NCI-H2227 treated with DMSO at 0.1 percent for 48 hours (cell line): ENCODE results near the gene CFAP46.

Experiments
- DNase-seq: peaks from one replicate; lab custom pipeline; 2025; lab: John Stamatoyannopoulos, UW

CFAP46 gene

GRCh38 chr10:132880128-132880981 lies 62.0 kb downstream of the CFAP46 start:
- no peak for DNase-seq

GRCh38 chr10:132879408-132880127 lies 62.8 kb downstream of the CFAP46 start:
- no peak for DNase-seq

- no peak for DNase-seq
Measured at GRCh38 chr10:132878730-132879407, 63.5 kb downstream of the CFAP46 start.

- DNase-seq = no peak
Measured at GRCh38 chr10:132878091-132878729, 64.2 kb downstream of the CFAP46 start.

GRCh38 chr10:132877473-132877872 lies 64.9 kb downstream of the CFAP46 start:
- DNase-seq = no peak

GRCh38 chr10:132876993-132877431 lies 65.4 kb downstream of the CFAP46 start:
- no peak for DNase-seq

GRCh38 chr10:132876131-132876860 lies 66.1 kb downstream of the CFAP46 start:
- DNase-seq = no peak

- DNase-seq = no peak
Measured at GRCh38 chr10:132875435-132875834, 66.9 kb downstream of the CFAP46 start.

- DNase-seq = no peak
Measured at GRCh38 chr10:132873395-132873794, 69.0 kb downstream of the CFAP46 start.

- DNase-seq = no peak
Measured at GRCh38 chr10:132872658-132873057, 69.7 kb downstream of the CFAP46 start.

GRCh38 chr10:132870426-132870825 lies 71.9 kb downstream of the CFAP46 start:
- no peak for DNase-seq

- no peak for DNase-seq
Measured at GRCh38 chr10:132869621-132870020, 72.7 kb downstream of the CFAP46 start.

GRCh38 chr10:132868995-132869394 lies 73.4 kb downstream of the CFAP46 start:
- DNase-seq = no peak

GRCh38 chr10:132867801-132868644 lies 74.3 kb downstream of the CFAP46 start:
- no peak for DNase-seq

GRCh38 chr10:132866601-132867381 lies 75.6 kb downstream of the CFAP46 start:
- DNase-seq = no peak

- DNase-seq = no peak
Measured at GRCh38 chr10:132865851-132866600, 76.3 kb downstream of the CFAP46 start.

GRCh38 chr10:132865171-132865631 lies 77.2 kb downstream of the CFAP46 start:
- no peak for DNase-seq

GRCh38 chr10:132862485-132863420 lies 79.6 kb downstream of the CFAP46 start:
- no peak for DNase-seq
